NCI-H1417 (cell line): ENCODE data around the gene LMBRD1.
"Not testable (repeated sequence)": the region's sequence is repeated elsewhere in the genome, so short reads cannot be mapped to it uniquely, and the experiment has no call there.

Experiments used
- DNase-seq, 3 experiments: peaks; one replicate each; lab custom pipeline; 2025; lab: John Stamatoyannopoulos, UW

The LMBRD1 gene

DNA sequence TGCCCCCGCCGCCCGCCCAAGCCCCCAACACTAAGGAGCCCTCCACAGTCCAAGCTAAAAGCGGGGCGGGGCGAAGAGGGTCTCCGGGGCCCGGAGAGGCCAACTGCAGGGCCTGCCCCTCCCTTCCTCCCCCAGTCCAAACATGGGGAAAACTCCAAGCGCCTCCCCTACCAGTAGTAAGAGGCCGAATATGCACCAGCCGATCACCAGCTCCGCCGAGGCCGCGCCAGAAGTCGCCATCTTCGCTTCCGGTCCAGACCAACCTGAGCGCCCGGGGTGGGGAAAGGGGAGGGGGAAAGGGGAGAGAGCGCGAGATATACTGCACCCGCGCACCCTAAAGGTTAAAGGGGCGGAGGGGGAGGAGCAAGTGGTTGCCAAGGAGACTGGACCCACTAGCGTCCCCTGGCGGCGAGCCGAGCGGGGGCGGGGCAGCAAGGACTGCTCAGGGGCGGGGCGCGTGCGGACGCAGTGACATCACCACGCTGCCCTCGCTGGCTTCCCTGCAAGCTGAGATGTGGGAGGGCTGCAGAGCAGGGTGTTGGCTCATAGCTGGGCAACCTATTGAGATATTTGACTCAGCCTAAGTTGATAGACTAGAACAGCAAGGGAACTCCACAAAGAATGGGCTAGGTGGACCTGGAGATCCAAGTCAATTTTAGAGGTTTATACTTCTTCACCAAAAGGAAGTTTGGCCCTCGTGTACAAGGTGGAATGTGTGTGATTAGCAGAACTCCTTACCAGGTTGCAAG lies at the start of gene LMBRD1:
Gene LMBRD1 (minus strand): TSS at position 369 of the 749 bp plus-strand sequence. CDS start 129 bp downstream, at position 240.
- DNase-seq, result peak; percentile 89 to 95 (median 92)

DNA sequence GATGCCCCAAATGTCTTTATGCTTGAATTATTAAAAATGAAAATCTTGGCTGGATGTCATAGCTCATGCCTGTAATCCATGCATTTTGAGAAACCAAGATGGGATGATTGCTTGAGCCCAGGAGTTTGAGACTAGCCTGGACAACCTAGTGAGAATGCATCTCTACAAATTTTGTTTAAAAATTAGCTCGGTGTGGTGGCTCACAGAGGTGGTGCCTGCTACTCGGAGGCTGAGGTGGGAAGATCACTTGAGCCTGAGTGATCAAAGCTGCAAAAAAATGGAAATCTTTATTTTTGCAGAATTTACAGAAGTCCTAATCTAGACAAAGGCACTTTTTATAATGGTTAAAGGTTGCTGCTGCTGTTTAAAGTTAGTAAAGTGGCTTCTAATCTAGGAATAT lies 49.5 kb upstream of the LMBRD1 start:
- no peak for DNase-seq

DNA sequence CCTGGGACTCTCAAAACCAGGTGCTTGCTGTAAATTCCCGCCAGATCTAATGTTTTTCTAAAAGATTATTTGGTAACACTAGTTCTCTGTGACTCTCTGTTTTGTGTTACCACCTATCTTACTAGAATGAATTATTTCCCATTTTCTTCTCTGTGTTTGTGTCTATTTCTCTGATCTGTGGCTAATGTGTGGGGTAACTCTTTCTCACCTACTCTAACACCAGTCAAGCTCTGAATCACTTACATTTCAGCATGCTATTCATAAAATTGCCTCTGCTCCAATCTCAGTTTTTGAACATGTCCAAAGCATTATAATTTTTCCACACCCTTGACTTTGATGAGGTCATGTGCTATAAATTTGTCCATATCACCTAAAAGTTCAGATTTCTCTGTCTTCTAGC lies 46.4 kb upstream of the LMBRD1 start:
- DNase-seq, result no peak

DNA sequence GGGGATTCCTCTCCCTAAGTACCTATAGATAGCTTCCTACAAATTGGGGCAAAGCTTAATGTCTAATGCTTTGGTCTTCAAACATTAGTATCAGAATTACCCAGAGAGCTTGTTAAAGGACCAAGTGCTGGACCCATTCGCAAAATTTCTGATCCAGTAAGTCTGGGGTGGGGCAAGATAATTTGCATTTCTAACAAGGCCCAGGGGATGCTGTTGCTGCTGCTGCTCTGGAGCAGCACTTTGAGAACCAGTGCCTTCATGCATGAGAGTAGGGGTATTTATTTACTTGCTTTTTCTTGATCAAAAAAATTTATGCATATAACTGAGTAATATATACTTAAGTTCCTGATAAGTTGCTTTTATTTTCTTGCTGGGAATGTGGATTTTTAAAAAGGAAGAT lies 45.1 kb upstream of the LMBRD1 start:
- no peak for DNase-seq

DNA sequence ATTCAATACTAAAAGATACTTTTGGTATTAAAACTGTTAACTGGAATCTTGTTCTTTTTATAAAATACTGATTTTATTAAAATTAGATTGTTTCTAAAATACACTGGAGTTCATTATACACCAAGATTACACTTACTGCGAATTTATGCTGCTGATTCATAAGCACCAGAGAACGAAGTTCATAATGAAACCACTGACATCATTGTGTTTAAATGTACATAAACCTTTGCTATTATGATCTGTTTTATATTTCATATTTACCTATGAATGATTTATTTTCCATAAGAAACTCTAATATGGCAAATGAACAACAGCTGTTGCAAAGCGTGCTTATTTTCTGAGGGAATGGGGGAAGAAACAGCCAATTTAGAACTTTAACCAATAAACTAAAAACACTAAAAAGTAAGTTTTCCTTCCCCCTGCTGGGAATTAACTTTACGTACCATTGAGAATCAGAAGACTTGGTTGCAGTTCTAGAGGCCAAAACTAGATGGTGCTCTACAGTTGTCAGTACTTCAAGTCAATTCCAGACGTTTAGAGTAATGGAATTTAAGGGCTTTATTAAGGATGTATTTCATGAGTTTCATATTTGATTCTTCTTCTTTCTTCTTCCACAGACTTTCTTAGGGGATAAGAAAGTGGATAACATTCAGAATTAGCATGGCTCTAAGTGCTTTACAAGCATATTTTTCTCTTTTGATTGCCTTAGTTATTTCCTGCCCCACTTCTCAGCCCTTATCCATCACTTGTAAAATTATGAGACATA lies 38.8 kb upstream of the LMBRD1 start:
- DNase-seq, result peak; percentile 7 to 69 (median 54)

DNA sequence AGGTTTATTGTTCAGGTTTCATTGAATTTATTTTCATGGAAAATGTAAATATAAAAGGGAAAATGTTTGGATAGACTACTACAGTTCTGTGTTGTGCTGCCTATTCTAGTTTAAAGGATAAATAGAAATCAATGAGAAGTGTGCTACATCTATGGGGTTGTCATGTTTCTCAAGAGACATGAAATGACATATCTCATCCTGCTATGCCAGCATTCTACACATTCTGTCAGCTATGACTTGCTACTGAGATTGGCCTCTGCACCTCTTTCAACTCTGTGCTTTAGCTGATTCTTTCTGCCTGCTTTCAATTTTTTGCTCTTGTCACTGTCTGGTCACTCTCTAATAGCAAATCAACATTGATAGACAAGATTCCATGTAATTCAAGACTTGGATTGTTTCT lies 35.7 kb upstream of the LMBRD1 start:
- no peak for DNase-seq

DNA sequence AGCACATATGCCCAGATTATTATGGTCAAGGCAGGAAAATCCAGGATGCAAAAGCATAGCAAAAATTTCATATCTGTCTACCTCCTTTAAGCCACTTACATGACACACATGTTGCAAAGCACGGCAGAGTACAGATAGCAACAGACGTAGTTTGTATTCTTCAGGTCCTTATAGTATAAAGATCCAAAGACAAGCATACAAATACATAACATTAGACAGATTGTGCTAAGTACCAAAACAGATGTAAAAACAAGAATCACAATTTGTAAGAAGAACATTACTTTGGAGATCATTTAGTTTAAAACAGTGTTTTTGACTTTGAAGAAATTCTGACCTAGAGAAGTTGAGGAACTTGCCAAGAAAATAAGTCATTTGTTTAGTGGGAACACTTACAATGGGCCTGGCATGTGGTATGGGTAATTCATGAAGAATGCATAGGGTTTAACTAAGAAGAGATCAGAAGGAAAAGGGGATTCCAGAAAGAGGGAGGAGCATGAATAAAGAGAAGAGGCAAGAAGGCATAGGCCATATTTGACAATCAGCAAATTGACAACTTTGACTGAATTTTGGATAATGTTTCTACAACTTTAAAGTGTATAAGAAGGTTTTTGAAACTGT lies 30.6 kb upstream of the LMBRD1 start:
- DNase-seq, result no peak

DNA sequence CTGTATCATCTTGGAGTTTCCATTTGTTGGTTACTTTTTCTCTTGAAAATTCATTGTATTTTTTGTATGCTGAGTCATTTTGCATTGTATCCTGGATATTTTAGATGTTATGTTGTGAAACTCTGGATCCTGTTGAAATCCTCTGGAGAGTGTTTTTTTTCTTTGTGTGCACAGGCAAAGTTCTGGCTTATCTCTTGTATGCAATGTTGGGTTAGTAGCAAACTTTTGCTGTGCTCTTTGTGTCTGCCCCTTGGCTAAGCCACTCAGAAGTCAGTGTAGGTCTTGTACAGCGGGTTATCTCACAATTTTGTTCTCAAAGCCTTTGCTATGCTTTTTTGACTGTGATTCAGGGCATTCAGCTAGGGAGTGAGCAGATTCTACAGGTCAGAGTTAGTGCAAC lies 29.1 kb upstream of the LMBRD1 start:
- no peak for DNase-seq

DNA sequence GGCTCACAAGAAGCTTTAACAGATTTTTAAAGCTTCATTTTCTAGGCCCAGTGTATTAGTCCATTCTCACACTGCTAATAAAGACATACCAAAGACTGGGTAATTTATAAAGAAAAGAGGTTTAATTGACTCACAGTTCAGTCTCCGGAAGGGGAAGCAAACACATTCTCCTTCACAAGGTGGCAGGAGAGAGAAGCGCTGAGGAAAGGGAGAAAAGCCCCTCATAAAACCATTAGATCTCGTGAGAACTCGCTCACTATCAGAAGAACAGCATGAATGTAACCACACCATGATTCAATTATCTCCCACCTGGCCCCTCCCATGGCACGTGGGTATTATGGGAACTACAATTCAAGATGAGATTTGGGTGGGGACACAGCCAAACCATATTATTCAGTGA lies 27.5 kb upstream of the LMBRD1 start:
- not testable (repeated sequence) for DNase-seq

DNA sequence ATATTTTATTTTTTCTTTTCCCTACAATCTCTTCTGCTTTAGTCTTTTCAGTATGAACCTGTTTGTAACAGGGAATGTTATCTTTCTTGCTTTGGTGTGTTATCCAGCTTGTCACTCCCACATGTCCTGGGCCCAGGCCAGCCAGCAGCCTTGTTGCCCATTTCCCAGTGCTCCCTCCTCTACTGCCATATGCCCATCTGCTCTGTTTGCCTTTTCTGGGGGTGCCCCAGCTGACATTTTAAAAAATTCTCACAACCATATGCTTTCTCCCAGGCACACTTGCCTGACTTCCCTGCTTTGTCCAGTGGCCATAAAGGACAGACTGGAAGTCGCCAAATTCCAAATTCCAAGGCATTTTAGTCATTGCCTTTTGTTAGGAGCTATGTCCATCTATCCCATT lies 23.6 kb upstream of the LMBRD1 start:
- no peak for DNase-seq

DNA sequence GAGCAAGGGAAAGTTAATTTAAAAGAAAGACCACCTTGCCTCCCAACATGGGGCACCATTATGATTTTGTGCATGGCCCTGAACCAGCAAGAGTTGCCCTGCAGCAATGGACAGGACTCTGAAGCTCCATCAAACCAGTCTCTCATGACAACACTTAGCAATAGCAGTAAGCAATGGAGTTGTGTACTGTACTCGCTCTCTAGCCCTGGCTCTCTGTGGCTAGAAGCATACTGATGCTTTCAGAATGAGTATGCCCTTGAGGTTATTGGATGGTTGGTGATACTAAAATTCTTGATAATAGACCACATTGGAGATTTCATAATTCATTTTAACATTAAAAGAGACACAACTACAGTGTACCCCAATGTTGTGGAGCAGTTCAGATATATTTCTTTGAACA lies 23.2 kb upstream of the LMBRD1 start:
- DNase-seq, result no peak

DNA sequence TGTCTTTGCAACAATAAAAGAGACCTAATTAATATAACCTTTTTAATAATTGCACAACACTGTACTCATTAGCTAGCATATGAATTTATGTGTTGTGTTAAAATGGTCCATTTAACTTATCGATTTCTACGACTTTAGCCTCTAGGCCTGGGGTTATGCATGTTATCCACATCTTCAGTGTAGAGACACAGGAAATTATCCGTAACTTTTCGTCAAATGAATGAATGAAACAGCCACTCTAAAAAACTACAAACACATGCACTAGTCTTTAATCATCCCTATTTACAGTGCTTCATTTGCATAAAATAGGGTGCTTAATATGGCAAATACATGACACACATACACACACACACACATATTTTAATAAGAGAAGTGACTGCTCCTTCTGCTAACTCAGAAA lies 22.3 kb upstream of the LMBRD1 start:
- DNase-seq, result no peak

DNA sequence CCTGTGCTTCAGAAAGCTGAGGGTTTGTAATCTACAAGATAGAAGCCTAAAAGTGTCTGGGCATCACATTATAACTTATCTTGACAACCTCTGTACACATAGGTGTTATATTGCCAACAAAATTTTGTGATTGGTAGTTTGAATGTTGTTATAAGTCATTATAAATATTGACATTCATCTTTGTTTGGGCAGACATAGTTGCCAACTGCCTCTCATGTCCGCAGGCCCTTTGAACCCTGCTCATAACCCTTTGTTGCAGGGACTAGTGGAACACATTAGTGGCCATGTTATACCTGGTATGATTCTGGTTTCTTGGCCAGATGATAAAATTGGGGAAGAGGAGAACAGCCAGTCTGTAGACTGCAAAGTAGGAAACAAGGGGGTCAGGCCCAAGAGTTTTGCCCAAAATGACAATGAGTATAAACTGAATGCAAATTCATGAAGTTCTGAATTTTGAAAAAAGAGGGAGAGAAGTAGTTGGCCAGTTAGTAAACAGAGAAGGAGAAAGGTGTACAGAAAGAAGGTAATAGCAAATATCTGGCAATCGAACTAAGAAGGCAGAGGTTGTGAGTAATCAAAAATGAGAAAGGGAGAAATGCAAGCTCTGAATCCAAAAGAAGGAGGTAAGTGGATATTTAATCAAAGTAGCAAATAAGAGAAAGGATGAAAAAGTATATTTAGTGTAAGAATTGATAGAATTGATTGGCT lies 21.6 kb upstream of the LMBRD1 start:
- DNase-seq, result no peak

DNA sequence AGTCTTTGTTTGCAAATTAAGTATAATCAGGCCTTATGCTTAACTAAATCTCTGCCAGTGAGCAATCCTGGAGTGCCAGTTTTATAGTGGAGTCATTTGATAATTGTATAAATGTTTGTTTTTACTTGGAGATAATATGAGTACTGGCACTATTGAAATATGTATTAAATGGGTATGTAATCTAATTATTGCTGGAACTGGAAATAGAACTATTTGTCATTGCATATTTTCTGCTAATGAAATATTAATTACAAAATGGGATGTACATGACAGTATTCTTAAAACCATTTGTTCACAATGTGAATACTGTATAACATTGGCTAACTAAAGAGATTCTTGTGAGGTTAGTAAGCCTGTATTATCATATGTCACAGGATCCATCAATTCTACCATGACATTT lies 20.5 kb upstream of the LMBRD1 start:
- no peak for DNase-seq

DNA sequence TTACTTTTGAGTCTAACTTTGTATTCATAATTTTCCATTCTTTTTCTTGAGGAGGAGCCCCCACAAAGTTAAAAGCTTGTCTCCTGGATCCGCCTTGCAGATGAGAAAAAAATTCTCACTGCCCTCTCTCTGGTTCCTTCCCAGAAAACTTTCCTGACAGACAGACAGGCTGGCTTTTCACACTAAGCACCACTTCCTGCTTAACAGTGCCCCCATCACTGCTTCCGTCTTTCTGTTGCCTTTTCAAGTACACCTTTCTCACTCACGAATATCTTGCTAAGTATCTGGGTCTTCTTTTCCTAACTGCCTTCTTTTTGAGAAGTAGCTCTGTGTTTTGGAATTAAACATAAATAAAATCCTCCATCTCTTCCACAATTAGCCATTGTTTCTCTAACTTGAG lies 19.8 kb upstream of the LMBRD1 start:
- DNase-seq, result no peak

DNA sequence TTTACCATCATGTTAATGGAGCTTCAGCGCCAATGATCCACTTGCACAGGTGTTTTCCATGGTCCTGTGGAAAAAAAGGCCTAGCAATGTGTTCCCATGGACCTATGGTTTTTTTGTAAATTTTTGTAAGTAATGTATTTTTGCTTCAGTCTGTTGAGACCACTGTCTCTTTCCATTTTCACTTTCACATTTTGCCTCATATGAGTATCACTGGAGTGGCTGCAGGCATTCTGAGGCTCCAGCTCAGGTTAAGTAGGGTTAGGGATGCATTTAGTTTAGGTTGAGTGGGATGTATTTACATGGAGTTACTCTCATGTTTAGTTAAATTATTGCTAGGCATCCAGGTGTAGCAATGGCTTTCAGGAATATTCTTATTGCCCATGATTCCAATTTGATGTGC lies 19.2 kb upstream of the LMBRD1 start:
- no peak for DNase-seq

DNA sequence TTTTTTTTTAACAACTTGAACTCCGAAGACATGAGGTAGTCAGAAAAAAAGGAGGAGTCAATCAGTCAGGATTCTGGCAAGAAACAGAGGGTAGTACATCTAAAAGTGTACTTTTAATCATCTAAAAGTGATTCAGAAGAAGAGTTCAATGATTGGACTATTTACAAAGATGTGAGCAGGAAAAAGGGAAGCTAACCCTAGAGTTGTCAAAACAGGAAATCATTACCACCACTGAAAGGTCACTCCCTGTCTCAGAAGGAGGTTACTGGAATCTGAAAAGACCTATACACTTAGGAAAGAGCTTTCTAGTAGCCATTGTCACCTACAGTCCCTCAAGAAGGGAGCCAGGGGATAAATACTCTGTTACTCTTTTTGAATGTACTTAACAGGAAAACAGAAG lies 16.7 kb upstream of the LMBRD1 start:
- DNase-seq, result peak in 1 of 3 experiments; percentile 4

DNA sequence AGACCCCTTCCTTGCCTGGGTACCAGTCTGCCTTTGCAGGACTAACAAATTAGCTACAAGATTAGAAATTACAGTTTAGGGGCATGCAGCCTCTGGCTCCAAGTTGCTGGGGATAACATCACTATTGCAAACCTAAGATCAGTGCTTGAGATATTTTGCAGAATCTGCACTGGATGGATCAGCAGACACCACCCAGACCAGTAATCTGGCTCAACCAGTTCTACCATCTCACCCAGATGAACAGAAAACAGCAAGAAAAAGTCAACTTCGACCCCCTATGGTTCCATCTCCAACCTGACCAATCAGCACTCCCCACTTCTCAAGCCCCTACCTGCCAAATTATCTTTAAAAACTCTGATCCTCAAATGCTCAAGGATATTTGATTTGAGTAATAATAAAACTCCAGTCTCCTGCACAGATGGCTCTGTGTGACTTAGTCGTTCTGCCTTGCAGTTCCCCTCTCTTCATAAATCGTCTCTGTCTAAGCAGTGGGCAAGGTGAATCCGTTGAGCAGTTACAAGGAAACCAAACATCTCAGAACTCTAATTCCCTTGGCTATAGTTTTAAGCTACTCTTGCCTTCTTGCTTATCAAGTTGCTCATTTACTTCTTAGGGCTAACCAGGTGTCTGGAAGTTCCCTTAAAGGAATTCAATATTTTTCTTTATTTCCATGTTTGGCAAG lies 16.1 kb upstream of the LMBRD1 start:
- DNase-seq, result no peak

DNA sequence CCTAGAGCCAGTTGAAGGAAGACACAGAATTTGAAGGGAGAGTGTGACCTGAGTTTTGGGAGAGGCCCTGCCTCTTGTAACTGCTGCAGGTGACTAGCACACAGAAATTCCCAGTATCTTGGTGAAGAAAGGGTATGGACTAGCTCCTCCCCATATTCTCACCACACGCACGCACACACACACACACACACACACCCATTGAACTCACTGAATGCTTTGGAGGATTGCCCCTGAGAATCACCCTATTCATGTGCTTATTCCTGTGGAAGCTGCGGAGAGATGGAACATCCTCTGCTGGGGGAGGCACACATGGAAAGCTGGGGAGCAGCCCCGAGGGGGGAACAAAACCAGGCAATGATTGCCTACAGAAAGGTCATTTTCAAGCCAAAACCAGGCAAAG lies 6.2 kb upstream of the LMBRD1 start:
- DNase-seq, result no peak

DNA sequence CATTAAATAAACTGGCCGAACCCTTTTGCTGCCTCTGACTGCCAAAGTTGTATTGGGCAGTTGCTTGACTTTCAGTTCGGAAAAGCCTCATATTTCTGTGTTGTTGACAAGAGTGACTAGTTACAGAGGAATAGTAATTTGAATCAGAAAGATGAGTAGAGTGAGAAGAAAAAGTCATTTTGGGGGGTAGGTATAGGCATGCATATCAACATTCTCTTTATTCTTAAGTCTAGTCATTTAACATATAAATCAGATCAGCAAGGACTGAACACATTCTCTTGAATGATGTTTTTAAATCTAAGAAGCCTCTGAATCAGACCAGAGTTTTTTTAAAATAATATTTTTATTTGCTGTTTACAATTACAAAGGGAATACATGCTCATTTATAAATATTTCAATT lies 4.9 kb upstream of the LMBRD1 start:
- no peak for DNase-seq

DNA sequence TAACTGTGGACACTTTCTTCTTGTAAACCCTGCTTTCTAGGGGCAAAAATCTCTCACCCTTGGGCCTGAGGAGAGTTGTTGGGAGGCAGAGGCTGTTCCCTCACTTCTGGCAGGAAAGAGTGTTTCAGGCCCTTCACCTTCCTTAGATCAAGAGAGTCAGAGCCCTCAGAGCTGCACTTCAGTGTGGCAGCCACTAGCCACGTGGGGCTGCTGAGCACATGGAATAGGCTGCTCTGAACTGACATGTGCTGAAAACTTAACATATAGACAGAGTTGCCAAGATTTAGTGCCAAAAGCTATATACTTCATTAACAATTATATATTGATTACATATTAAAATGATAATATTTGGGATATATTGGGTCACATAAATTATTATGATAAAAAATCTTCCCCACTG lies 4.4 kb upstream of the LMBRD1 start:
- DNase-seq, result no peak

DNA sequence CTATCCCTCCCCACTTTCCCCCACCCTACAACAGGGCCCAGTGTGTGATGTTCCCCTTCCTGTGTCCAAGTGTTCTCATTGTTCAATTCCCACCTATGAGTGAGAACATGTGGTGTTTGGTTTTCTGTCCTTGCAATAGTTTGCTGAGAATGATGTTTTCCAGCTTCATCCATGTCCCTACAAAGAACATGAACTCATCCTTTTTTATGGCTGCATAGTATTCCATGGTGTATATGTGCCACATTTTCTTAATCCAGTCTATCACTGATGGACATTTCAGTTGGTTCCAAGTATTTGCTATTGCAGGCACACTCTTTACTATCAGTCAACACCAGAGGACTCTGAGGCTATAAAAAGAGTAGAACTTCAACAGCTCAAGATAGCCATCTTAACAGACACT lies 2.0 kb upstream of the LMBRD1 start:
- DNase-seq, result not testable (repeated sequence)
